ENCODE results near the gene CHRNB1.
"Not testable (repeated sequence)": the region's sequence is repeated elsewhere in the genome, so short reads cannot be mapped to it uniquely, and the experiment has no call there.

- not testable (repeated sequence) for TF ChIP-seq POLR2A (IDR thresholded peaks at IDR 0.05; ENCODE audit: low read depth, low read length); POLR2AphosphoS5 (IDR thresholded peaks at IDR 0.05; ENCODE audit: low read depth, low read length); TAF1 (IDR thresholded peaks at IDR 0.05; ENCODE audit: borderline replicate concordance, low read depth, low read length)
Measured at GRCh38 chr17:7482742-7483088, 37.9 kb downstream of the CHRNB1 start.
